Lower leg skin (tissue), 4 donors: Measurements from ENCODE around the gene ENTPD3. TPM values are rescaled to one million over a fixed set of nuclear protein-coding genes. Genes with fewer than 3 reads are reported as not detected.

Experiments used
- DNase-seq, 2 donors: peaks; one replicate each; pipeline ENCODE4 v3.0.0-alpha.2; 2019; ENCODE audit warnings: low spot score in 2 of 2
- H3K4me3 ChIP-seq: fragments of 200-600 bp; sonication (generic); 2 replicates; pipeline ENCODE4 v1.5.1; 2017; ENCODE audit warnings: mild to moderate bottlenecking, low read depth; ENCODE audit not compliant: poor library complexity, severe bottlenecking
- POLR2A ChIP-seq, 2 donors: fragments of 450-650 bp; IDR thresholded peaks; one replicate each; pipeline ENCODE4 v1.6.1; 2016 to 2017; ENCODE audit warnings: antibody characterized with exemption in 2 of 2, mild to moderate bottlenecking in 1 of 2, moderate library complexity in 1 of 2
- WGBS, 2 donors: methylation state at CpG; one replicate each; pipeline ENCODE4 v1.1.5; 2018; 5-methylcytosine and 5-hydroxymethylcytosine counted together
- intact Hi-C: fragments of 100-400 bp; cut with DNase I; formaldehyde crosslinking; loops from one replicate; pipeline ENCODE4 v1.15.0; 2023; ENCODE audit warnings: low total_unique reads
- total RNA-seq, 4 donors: library from RNA; depleted of rRNA; stranded (reverse); fragments of >200 nt; gene quantifications; one replicate each; pipeline ENCODE4 v1.1.0, GENCODE V29; 2016
- TF ChIP-seq, protein P1 (sequence below), 3 donors: fragments of 450-650 bp; IDR thresholded peaks; one replicate each; pipeline ENCODE4 v1.5.1; 2016; ENCODE audit warnings: antibody characterized with exemption in 3 of 3, mild to moderate bottlenecking in 3 of 3, moderate library complexity in 2 of 3

Gene ENTPD3
- total RNA-seq, 4 donors from 2014 or later, result 4.9 to 6.2 (median 5.4) TPM

DNA sequence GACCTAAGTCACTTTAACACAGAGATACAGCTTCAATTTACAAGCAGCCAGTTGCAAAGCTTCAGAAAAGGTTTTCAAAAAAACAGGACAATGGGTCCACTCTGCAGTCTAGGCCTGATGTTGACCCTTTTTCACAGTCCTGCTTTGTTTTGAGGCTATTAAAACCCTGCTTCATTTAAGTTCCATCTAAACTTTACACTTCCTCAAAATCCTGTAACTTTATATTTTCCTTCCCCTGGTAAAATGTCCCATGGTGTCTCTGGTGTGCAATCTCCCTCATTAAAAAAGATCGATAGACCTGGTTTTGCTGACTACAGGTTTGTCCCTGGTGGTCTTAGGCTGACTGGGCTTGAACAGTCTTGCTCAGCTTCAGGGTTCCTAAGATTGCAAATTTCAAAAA is 65.1 kb downstream of the ENTPD3 start:
- TF ChIP-seq POLR2A (IDR thresholded peaks at IDR 0.05), result no peak
- TF ChIP-seq, protein P1, sequence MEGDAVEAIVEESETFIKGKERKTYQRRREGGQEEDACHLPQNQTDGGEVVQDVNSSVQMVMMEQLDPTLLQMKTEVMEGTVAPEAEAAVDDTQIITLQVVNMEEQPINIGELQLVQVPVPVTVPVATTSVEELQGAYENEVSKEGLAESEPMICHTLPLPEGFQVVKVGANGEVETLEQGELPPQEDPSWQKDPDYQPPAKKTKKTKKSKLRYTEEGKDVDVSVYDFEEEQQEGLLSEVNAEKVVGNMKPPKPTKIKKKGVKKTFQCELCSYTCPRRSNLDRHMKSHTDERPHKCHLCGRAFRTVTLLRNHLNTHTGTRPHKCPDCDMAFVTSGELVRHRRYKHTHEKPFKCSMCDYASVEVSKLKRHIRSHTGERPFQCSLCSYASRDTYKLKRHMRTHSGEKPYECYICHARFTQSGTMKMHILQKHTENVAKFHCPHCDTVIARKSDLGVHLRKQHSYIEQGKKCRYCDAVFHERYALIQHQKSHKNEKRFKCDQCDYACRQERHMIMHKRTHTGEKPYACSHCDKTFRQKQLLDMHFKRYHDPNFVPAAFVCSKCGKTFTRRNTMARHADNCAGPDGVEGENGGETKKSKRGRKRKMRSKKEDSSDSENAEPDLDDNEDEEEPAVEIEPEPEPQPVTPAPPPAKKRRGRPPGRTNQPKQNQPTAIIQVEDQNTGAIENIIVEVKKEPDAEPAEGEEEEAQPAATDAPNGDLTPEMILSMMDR (IDR thresholded peaks at IDR 0.05), result no peak
- no peak for DNase-seq
- WGBS, 2 donors, result 71 to 81% methylated on average over 1 of the region's 1 CpG
- H3K4me3 ChIP-seq, result no peak overlapping the region
- intact Hi-C loops, result loop anchor here (10.0 kb wide), 1 partner anchor 127 kb away; no protein-coding TSS in a partner anchor

DNA sequence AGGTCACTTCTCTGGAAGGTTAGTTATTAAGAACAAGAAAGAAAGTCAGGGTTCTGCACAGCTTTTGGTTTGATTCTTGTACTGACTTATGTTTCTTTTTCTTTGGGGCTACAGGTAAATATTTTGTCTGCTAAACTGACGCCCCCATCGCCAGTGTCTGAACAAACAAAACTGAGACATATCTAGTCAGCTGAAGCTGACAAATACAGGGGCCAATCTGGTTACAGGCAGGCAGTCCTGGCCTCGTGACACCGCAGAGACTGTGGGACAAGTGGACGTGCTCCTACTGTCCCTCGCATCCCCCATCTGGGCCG is 65.5 kb downstream of the ENTPD3 start:
- no peak for TF ChIP-seq POLR2A (IDR thresholded peaks at IDR 0.05)
- TF ChIP-seq, protein P1 (IDR thresholded peaks at IDR 0.05), result no peak
- H3K4me3 ChIP-seq, result peak overlapping the region; percentile 63
- WGBS, 2 donors, result 0 to 3% methylated on average over 7 of the region's 7 CpGs
- no peak for DNase-seq
- intact Hi-C loops, result loop anchor here (10.0 kb wide), 1 partner anchor 128 kb away; no protein-coding TSS in a partner anchor

DNA sequence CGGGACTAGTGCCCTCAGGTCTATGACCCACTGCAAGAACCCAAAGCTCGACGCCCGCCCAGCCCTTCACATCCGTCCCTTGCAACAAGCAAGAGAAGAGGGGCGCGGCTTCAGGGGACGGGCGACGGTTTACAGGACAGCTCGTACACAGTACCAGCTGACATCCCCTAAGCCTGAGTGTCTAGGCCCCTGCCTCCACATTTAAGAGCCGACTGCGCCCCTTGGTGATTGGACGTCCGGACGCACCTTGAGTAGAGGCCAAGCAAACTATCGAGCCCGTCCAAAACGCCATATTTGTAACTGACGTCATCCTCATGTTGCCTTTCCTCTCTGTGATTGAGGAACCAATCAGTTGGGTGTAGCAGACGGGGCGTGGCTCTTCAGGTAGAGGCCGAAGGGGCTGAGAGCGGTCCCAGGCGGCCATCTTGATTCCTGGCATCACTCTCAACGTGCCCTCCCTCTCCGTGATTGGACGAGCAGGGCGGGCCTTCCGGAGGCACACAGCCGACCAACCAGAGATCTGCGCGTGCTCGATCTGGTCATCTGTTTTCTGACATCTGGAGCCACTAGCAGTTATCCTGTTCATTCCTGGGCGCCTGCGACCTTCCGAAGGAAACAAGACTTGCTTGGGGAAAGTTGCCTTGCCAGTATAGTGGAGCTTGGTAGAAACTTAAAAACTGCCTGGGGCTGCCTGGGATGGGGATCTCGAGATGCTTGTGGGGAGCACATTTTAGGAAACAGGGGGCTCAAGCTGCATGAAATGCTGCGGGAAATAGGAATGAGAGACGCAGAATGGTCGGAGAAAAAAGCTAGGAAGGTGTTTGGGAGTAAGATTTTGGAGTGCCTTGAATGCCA is 66.1 kb downstream of the ENTPD3 start:
- DNase-seq, result peak; percentile 99
- WGBS, 2 donors, result 0% methylated on average over 26 to 35 of the region's 41 CpGs
- intact Hi-C loops, result loop anchor here (10.0 kb wide), 1 partner anchor 128 kb away; no protein-coding TSS in a partner anchor
- TF ChIP-seq, protein P1 (IDR thresholded peaks at IDR 0.05), result no peak
- no peak for TF ChIP-seq POLR2A (IDR thresholded peaks at IDR 0.05)
- H3K4me3 ChIP-seq, result peak overlapping the region; percentile 63

DNA sequence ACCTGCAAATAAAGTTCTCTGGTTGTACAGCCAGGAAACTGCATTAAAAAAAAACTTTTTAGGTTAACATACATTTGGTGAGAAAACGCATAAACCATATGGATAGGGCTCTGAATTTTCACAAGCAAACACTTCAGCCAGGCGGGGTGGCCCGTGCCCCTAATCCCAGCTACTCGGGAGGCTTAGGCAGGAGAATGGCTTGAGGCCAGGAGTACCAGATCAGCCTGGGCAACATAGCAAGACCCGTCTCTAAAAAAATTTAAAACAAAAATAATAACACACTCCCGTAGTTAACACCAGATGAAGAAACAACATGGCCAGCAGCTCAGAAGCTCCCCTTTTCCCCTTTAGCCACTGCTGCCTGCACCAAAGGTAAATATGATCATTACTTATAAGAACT is 66.9 kb downstream of the ENTPD3 start:
- WGBS, 2 donors, result 41 to 47% methylated on average over 6 of the region's 6 CpGs
- TF ChIP-seq POLR2A (IDR thresholded peaks at IDR 0.05), result no peak
- TF ChIP-seq, protein P1 (IDR thresholded peaks at IDR 0.05), result no peak
- intact Hi-C loops, result loop anchor here (10.0 kb wide), 1 partner anchor 129 kb away; no protein-coding TSS in a partner anchor

DNA sequence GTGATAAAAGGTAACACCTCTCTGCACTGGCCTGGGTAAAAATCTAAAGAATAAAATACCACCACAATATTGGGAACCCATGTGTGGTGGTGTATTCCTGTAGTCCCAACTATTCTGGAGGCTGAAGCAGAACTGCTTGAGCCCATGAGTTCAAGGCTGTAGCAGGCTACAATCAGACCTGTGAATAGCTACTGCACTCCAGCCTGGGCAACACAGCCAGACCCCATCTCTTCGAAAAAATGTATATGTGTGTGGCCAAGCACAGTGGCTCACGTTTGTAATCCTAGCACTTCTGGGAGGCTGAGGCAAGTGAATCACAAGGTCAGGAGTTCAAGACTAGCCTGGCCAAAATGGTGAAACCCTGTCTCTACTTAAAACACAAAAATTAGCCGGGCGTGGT is 68.3 kb downstream of the ENTPD3 start:
- no peak for DNase-seq
- H3K4me3 ChIP-seq, result no peak overlapping the region
- 89 to 90% methylated on average over 4 of the region's 4 CpGs for WGBS, 2 donors
- intact Hi-C loops, result loop anchor here (10.0 kb wide), 1 partner anchor 131 kb away; no protein-coding TSS in a partner anchor
- TF ChIP-seq POLR2A (IDR thresholded peaks at IDR 0.05), result no peak
- TF ChIP-seq, protein P1 (IDR thresholded peaks at IDR 0.05), result no peak

More for the DNA sequence above, 66.9 kb downstream of the ENTPD3 start:
- no peak for DNase-seq
- no peak overlapping the region for H3K4me3 ChIP-seq
